Right atrium auricular region (tissue), 2 donors: ENCODE data around the gene PARD3B. TPM values are rescaled to one million over a fixed set of nuclear protein-coding genes. Genes with fewer than 3 reads are reported as not detected.

ENCODE experiments used
- DNase-seq: peaks from one replicate; pipeline ENCODE4 v3.0.0-alpha.2; 2019; ENCODE audit warnings: low spot score
- H3K27ac ChIP-seq, 2 donors: fragments of 200-600 bp; sonication (generic); 1 replicate in 1 of 2; 2 replicates in 1 of 2; pipeline ENCODE4 v1.5.1; 2016 to 2019
- H3K27me3 ChIP-seq, 2 donors: fragments of 200-600 bp; sonication (generic); one replicate each; pipeline versions ENCODE4 v1.5.1 to v1.6.0; 2017 to 2019
- H3K36me3 ChIP-seq: fragments of 200-600 bp; sonication (generic); one replicate; pipeline ENCODE4 v1.5.1; 2016
- H3K4me1 ChIP-seq, 2 donors: fragments of 200-600 bp; sonication (generic); one replicate each; pipeline versions ENCODE4 v1.5.1 to v1.6.0; 2017 to 2019
- H3K4me3 ChIP-seq, 2 donors: fragments of 200-600 bp; sonication (generic); 1 replicate in 1 of 2; 2 replicates in 1 of 2; pipeline ENCODE4 v1.5.1; 2017 to 2019; ENCODE audit warnings: mild to moderate bottlenecking in 1 of 2, moderate library complexity in 1 of 2
- H3K9me3 ChIP-seq, 2 donors: fragments of 200-600 bp; sonication (generic); one replicate each; pipeline ENCODE4 v1.5.1; 2019
- total RNA-seq, 2 donors: library from RNA; depleted of rRNA; stranded (reverse); fragments of >200 nt; gene quantifications; one replicate each; pipeline ENCODE4 v1.1.0, GENCODE V29; 2016
- TF ChIP-seq, protein P1 (sequence below), 2 donors: fragments of 200-600 bp; sonication (generic); IDR thresholded peaks; one replicate each; pipeline ENCODE4 v1.5.1; 2019; ENCODE audit warnings: antibody characterized with exemption in 2 of 2

The PARD3B gene
- total RNA-seq, 2 donors from 2014 or later: 7.4 to 12.2 TPM

- TF ChIP-seq, protein P1, sequence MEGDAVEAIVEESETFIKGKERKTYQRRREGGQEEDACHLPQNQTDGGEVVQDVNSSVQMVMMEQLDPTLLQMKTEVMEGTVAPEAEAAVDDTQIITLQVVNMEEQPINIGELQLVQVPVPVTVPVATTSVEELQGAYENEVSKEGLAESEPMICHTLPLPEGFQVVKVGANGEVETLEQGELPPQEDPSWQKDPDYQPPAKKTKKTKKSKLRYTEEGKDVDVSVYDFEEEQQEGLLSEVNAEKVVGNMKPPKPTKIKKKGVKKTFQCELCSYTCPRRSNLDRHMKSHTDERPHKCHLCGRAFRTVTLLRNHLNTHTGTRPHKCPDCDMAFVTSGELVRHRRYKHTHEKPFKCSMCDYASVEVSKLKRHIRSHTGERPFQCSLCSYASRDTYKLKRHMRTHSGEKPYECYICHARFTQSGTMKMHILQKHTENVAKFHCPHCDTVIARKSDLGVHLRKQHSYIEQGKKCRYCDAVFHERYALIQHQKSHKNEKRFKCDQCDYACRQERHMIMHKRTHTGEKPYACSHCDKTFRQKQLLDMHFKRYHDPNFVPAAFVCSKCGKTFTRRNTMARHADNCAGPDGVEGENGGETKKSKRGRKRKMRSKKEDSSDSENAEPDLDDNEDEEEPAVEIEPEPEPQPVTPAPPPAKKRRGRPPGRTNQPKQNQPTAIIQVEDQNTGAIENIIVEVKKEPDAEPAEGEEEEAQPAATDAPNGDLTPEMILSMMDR (IDR thresholded peaks at IDR 0.05): no peak
Measured at GRCh38 chr2:204776781-204777559, 231.7 kb downstream of the PARD3B start.

GRCh38 chr2:204779771-204780170, 234.5 kb downstream of the PARD3B start:
- Histone ChIP-seq H3K4me3 (no peak overlapping the region), H3K27ac (no peak overlapping the region), H3K27me3 (no peaks in the 10 kb centered on the region), H3K4me1 (no peaks in the 10 kb centered on the region), H3K36me3 (no peaks in the 10 kb centered on the region), H3K9me3 (no peaks in the 10 kb centered on the region)
- TF ChIP-seq, protein P1 (IDR thresholded peaks at IDR 0.05): no peak
- DNase-seq: no peak

More at GRCh38 chr2:204776781-204777559, 231.7 kb downstream of the PARD3B start:
- H3K36me3 ChIP-seq: no peaks in the 10 kb centered on the region
- no peak overlapping the region for H3K4me3 ChIP-seq
- no peaks in the 10 kb centered on the region for H3K4me1 ChIP-seq
- no peak for DNase-seq
- no peaks in the 10 kb centered on the region for H3K27me3 ChIP-seq
- H3K9me3 ChIP-seq: no peaks in the 10 kb centered on the region
- no peak overlapping the region for H3K27ac ChIP-seq

DNA sequence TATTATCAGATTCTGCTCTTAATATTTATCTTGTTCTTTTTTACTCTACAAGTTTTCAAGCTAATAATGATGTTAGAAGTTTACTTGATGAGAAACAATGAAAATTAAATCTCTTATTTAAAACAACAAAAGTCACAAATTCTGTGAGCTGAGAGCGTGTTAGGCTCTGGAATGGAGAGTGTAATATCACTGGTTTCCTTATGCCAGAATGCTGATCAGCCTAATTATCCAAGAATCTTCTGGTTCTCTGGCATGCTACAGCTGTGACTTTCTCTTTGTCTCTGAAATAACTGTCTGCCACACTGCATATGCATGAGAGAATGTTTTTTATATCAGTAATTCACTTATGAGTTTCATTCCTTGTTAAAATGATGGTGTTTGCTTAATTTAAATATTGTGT, 236.7 kb downstream of the PARD3B start:
- no peak overlapping the region for H3K4me3 ChIP-seq
- H3K27me3 ChIP-seq: no peaks in the 10 kb centered on the region
- TF ChIP-seq, protein P1 (IDR thresholded peaks at IDR 0.05): no peak

DNA sequence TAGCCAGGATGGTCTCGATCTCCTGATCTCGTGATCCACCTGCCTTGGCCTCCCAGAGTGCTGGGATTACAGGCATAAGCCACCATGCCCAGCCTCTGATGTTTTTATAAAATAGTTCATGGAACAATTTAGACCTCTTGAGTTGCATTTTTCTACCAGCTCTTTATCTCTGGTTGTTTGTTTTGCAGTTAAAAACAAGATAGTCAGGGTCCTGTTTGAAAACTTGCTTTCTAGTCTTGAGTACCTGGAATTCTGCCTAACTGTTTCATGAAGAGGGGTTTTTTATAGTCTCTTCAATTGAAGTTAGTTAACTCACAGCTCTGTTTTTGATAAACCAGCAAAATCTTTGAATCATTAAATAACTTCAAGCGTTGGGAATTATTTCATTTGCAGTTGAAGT, 244.8 kb downstream of the PARD3B start:
- no peak for DNase-seq
- Histone ChIP-seq H3K36me3 (no peaks in the 10 kb centered on the region), H3K27ac (no peak overlapping the region), H3K4me3 (no peak overlapping the region), H3K4me1 (no peaks in the 10 kb centered on the region), H3K9me3 (no peaks in the 10 kb centered on the region), H3K27me3 (no peaks in the 10 kb centered on the region)
- TF ChIP-seq, protein P1 (IDR thresholded peaks at IDR 0.05): no peak

More for the DNA sequence above, 236.7 kb downstream of the PARD3B start:
- Histone ChIP-seq H3K4me1 (no peaks in the 10 kb centered on the region), H3K9me3 (no peaks in the 10 kb centered on the region), H3K27ac (no peak overlapping the region), H3K36me3 (no peaks in the 10 kb centered on the region)
- no peak for DNase-seq

DNA sequence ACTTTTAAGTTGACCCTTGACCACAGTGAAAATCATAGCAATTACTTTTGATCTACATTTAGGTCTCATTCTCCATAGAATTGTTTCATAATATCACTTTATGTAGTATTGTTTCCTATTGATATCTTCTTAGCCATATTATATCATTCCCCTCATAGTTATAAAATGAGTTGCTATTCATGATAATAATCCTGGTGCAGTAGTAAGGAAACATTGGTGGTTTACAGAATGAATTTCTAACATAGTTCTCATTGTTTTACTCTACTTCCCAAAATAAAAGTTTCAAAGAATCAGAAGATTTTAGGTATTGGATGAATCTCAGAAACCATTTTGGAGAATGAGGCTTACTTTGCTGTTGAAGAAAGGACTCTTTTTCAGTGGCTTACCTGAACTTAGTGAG, 246.0 kb downstream of the PARD3B start:
- no peaks in the 10 kb centered on the region for H3K9me3 ChIP-seq
- no peak overlapping the region for H3K27ac ChIP-seq
- TF ChIP-seq, protein P1 (IDR thresholded peaks at IDR 0.05): no peak
- H3K4me3 ChIP-seq: no peak overlapping the region
- H3K36me3 ChIP-seq: no peaks in the 10 kb centered on the region
- H3K4me1 ChIP-seq: no peaks in the 10 kb centered on the region
- H3K27me3 ChIP-seq: no peaks in the 10 kb centered on the region
- DNase-seq: no peak

- H3K27me3 ChIP-seq: no peaks in the 10 kb centered on the region
- no peak overlapping the region for H3K4me3 ChIP-seq
- no peaks in the 10 kb centered on the region for H3K36me3 ChIP-seq
- no peaks in the 10 kb centered on the region for H3K4me1 ChIP-seq
- TF ChIP-seq, protein P1 (IDR thresholded peaks at IDR 0.05): no peak
- DNase-seq: no peak
- H3K9me3 ChIP-seq: no peaks in the 10 kb centered on the region
- no peak overlapping the region for H3K27ac ChIP-seq
Measured at GRCh38 chr2:204794624-204795023, 249.3 kb downstream of the PARD3B start.
